T-helper 2 cell (primary cell): Measurements from ENCODE around the gene FIBP.

Experiments
- DNase-seq, 5 experiments: peaks; one replicate each; pipeline versions ENCODE4 v3.0.0 to v3.0.0-alpha.2; 2012 to 2022

FIBP gene

DNA sequence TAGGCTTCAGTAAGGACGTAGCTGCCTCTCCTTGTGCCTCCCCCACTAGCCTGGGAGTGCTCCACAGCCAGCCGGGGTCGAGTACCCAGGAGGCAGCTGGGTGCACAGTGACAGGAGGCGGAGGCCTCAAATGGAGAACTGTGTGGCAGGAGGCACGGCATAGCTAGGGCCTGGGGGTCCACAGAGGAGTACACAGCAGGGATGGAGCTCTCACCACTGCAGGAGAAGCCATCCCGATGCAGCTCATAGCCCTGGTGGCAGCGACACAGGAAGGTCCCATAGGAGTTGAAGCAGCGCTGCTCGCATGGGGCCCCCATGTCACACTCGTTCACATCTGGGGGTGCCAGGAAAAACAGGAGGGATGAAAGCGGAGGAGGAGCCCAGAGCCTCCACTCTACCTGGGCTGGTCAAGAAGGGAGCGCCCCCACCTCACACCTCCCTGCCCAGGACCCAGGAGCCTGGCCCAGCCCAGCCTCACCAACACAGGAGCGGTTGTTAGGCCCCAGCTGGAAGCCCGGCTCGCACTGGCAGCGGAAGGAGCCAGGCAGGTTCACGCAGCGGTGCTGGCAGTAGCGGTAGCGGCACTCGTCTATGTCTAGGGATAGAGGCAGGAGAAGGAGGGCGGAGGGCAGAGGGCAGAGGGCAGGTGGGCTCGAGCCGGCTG is 18.5 kb downstream of the FIBP start:
- DNase-seq, result no peak

DNA sequence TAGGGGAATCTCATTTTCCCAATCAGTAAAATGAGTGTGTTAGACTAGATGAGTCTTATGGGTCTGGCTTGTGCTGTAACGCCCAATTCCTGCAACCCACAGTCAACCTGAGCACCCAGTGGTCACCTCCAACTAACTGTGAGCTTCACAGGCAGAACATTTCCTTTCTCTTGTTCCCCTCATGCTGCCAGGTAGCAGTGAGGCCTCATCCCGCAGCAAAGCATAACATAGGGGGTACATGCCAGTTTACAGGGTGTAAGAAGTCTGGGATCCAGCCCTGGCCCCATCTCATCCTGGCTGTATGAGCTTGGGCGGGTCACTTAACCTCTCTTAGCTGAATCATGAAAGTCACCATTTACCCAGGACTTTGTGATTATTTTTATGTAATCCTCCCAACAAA is 19.4 kb downstream of the FIBP start:
- DNase-seq, result no peak

DNA sequence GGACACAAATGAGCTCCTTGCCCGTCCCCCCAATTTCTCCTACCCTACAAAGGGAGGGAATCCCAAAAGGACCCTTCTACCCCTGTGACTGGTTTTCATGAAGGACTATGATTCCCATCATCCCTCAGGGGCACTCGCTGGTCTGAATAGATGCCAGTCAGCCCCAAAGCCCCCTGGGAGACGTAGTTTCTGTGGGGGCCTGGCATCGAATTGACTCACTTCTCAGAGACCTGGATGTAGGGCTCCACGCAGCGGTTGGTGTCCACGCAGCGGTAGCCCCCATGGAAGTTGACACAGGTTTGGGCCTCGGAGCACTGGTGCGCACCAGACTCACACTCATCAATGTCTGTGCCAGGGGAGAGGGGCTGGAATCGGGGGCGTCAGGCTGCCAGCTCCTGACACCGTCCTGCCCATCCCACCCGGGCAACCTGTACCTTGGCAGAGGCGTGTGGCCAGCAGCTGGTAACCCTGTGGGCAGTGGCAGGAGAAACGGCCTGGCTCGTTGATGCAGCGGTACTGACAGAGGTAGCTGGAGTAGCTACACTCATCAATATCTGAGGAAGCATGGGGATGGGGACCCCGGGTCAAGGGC is 20.1 kb downstream of the FIBP start:
- DNase-seq, result peak in 1 of 5 experiments; percentile 50

DNA sequence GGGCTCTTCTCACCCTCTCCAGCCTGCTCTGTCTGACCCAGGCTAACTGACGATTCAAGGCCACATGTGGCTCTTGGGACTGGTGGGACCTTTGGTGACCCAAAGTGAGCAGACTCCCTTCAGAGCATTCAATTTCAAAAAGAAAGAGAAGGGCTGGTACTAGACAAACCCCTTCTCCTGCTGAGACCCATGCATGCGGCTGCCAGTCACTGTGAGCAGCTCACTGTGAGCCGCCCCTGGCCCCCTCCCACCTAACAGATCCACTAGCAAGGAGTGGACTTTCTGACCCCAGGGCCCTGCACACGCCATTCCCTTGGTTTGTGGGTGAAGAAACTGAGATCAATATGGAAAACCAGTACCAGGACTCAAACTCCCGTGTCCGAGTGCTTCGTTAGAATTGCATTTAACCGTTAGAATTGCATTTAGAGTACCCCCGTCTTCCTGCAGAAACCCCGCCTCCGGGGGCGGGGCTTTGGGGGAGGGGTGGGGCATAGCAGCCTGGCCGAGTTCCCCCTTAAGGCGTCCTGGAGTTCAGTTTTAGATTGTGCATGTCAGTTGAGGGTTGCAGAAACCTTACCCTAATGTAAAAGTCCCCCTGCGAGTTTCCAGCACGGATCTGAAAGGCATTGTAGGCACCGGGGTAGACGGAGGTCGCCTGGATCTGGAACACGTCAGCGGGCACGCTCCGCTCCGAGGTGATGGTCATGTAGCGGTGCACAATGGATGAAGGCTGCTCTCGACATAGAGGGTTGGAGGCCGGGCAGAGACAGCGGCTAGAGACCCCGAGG is 20.8 kb downstream of the FIBP start:
- DNase-seq, result no peak

DNA sequence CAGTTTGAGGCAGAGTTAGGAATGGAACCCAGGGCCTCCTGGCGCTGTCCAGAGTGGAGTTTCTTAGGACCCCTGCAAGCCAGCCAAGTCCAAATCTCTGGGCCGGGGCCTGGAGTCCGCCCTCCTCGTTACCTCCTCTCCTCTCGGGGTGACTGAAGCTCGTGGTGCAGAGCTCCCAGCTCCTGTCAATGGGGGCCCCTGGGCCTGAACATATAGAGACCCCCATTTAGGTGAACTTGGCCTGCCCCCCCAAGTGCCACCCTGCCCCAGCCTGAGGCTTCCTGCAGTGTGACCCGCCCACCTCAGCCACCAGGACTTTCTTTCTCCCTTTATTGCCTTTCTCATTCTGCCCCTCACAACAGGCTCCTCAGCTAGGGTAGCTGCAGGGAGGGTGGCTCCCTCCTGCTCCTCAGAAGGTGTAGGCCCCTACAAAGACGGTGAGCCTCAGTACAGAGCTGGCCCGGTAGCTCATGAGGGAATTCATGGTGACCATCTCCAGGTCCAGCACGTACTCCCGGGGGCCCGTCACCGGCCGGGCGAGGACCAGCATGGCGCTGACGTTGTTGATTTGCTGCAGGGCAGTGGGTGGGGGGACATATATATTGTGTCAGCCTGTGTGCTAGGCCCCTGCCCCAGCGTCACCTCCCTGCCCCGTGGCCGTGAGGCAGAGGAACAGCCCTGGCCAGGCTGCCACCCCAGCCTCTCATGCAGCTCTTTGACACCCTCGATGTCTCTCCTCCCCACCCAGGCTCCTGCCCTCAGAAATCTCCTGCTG is 21.6 kb downstream of the FIBP start:
- DNase-seq, result no peak

DNA sequence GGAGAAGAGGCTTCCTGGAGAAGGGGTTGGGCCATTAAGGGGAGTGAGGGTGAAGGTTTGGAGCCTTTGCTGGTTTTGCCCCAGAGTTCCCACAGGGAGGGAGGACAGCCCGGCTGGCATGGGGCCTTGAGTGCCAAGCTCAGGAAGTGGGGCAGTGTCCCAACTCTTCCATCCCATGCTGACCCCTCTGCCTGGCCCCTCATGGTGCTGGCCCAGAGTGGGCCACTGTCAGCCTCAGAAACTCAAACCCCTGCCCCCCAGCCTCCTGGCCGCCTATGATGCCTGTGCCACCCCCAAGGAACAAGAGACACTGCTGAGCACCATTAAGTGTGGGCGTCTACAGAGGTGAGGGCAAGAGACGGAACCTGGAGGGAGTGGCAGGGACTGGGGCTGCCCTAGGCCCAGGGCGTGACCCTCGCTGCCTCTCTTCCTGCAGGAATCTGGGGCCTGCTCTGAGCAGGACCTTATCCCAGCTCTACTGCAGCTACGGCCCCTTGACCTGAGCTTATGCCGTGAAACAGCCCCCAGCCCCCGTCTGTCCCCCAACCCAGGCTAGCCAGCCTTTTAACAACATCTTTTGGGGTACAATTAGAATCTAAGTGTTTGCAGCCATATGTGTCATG is 22.6 kb downstream of the FIBP start:
- no peak for DNase-seq

DNA sequence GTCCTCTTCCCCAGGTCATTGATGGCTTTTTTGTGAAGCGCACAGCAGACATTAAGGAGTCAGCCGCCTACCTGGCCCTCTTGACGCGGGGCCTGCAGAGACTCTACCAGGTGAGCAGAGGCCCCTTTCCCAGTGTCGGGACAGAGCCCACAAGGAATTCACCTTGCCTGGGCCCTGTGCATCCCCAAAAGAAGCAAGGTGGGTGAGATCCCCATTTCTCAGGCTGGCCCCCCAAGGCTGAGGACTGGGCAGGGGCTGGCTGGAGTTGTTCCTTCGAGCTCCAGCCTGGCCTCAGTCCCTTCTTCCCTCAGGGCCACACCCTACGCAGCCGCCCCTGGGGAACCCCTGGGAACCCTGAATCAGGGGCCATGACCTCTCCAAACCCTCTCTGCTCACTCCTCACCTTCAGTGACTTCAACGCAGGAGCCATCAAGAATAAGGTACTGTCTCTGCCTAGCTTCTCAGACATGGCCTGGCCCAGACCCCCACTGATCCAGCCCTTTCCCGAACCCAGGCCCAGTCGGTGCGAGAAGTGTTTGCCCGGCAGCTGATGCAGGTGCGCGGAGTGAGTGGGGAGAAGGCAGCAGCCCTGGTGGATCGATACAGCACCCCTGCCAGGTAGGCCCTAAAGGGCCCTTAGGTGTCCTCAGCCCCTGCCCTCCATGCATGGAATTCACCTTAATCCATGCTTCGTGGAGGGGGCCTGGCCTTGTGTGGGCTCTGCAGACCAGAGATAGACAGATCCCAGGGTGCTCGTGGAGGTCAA is 23.4 kb downstream of the FIBP start:
- no peak for DNase-seq

DNA sequence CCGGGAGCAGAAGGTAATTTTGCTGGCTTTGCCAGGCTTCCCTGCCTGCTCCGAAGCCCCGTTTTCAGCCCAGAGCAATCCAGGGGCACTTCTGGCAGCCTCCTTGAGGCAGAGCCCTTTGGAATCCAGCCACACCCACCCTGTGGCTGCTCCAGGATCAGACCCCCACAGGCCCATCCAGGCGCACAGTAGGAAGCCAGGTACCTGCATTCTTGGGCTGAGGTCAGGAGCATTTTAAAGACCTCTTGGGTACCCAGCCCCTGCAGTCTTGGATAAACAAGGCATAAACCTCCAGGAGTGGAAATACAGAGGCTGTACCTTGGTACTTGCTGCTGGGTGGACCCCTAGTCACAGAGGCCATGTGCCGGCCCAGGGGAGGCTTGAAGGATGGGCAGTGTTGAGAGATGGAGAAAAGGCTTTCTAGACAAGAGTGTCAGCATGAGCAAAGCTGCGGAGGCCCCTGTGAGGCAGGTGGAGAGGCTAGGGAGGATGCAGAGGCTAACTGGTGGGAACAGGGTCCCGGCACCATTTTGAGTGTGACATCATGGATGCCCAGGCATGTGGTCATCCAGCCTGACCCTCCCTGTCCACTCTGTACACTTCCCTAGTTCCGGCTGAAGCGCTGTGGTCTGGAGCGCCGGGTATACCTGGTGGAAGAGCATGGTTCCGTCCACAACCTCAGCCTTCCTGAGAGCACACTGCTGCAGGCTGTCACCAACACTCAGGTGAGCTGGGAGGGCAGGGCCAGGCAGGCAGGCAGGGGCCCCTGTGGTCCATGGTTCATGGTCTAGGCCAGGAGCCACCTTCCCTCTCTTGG is 24.2 kb downstream of the FIBP start:
- no peak for DNase-seq

DNA sequence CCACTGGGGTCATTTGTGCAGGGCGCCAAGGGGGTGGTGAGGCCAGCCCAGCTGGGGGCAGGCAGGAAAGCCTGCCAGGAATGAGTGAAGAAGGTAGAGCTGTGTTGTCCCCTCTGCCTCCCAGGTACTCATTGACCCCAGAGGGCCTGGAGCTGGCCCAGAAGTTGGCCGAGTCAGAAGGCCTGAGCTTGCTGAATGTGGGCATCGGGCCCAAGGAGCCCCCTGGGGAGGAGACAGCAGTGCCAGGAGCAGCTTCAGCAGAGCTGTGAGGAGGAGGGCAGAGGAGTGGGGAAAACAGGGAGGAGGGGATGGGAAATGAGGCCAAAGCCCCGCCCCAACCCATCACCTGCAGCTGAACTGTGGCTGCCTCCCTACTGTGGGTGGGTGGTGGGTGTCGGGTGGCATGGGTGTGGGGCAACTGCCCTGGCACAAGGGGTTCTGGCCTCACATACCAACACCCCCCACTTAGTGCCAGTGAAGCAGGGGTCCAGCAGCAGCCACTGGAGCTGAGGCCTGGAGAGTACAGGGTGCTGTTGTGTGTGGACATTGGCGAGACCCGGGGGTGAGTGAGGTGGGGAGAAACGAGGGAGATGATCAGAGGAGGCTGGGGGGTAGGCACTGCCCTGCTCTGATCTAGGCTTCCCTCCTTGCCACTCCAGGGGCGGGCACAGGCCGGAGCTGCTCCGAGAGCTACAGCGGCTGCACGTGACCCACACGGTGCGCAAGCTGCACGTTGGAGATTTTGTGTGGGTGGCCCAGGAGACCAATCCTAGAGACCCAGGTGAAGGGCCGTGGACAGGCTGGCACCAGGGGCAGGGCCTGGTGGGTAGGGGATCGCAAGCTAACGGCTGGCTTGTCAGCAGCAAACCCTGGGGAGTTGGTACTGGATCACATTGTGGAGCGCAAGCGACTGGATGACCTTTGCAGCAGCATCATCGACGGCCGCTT is 25.1 kb downstream of the FIBP start:
- DNase-seq, result no peak

DNA sequence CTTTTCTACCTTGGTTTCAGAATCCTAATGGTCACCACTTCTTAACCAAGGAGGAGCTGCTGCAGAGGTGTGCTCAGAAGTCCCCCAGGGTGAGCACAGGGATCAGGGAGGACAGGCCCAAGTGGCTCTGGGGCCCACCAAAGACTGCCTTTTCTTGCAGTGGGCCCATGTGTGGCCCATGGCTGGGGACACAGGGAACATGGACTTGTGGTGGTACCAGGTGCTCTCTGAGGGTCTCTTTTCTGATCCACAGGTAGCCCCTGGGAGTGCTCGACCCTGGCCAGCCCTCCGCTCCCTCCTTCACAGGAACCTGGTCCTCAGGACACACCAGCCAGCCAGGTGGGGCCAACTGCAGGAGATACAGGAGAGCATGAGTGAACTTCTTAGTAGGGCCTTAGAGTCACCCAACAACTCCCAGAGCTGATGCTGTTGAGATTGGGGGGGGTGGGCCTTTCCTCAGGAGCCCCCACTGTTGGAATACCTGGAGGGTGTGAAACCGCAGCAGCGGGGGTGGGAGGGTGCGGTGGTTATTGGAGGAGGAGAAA is 26.0 kb downstream of the FIBP start:
- DNase-seq, result no peak

DNA sequence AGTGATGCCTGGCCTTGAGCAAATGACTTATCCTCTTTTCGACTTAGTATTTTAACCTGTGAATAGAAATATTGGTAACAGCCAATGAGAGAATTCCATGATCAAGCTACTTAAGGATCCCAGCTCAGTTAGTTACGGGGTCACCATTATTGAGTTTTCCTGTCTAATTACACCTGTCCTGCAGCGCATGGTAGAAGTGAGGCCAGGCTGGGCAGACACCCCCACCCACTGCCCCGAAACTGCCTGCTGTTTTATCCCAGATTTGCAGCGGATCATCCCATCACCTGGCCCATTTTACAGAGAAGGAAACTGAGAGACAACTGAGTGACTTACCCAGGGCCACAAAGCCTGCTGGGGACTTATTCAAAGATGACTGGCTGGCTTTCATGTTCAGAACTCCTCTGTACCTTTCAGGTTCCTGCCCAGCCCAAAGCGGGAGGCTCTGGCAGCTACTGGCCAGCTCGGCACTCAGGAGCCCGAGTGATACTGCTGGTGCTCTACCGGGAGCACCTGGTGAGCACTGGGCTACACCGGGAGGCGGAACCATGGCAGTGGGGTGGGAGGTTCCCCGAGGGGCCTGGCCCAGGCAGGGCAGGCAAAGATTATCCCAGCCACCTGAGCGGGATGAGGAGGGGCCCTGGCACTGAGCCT is 26.6 kb downstream of the FIBP start:
- DNase-seq, result no peak

DNA sequence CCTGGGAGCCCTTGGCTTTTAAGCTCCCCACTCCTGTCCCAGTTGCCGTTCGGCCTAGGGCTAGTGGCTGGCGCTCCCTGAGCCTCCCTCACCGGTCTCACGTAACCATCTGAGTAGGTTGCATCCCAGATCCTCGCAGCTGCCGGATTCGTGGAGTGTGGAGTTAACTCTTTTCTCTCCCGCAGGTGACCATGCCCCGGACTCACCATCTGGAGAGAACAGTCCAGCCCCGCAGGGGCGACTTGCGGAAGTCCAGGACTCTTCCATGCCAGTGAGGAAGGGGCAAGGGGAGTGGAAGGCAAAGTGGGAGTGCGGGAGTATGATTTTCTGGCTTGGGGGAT is 27.1 kb downstream of the FIBP start:
- peak in 1 of 5 experiments; percentile 5 for DNase-seq

DNA sequence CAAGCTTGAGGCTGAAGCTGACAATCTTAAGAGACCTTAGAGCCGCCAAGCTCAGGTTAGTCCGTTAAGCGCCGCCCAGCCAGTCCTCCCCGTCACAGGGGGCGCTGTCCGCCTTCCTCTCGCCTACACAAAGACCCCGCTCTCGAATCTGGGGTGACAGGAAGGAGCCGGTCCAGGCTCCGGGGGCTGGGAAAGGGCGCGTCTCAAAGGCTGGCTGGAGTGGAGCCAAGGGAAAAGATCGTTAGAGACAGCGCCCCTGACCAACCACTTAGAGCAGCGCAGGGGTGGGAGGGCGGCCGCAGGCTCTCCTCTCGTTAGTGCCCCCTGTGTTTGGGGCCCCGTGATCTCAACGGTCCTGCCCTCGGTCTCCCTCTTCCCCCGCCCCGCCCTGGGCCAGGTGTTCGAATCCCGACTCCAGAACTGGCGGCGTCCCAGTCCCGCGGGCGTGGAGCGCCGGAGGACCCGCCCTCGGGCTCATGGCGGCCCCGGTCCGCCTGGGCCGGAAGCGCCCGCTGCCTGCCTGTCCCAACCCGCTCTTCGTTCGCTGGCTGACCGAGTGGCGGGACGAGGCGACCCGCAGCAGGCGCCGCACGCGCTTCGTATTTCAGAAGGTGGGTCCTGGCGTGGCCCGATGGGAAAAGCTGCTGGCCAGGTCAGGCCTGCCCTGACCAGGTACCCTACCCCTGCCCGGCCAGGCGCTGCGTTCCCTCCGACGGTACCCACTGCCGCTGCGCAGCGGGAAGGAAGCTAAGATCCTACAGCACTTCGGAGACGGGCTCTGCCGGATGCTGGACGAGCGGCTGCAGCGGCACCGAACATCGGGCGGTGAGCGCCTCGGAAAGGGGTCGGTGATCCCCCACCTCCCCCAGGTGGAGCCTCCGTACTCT is 27.8 kb downstream of the FIBP start, which contains the start of gene MUS81:
Gene MUS81 (plus strand): TSS at position 156 of the 887 bp plus-strand sequence. CDS start 321 bp downstream, at position 477.
- peak; percentile 90 to 97 (median 92) for DNase-seq

DNA sequence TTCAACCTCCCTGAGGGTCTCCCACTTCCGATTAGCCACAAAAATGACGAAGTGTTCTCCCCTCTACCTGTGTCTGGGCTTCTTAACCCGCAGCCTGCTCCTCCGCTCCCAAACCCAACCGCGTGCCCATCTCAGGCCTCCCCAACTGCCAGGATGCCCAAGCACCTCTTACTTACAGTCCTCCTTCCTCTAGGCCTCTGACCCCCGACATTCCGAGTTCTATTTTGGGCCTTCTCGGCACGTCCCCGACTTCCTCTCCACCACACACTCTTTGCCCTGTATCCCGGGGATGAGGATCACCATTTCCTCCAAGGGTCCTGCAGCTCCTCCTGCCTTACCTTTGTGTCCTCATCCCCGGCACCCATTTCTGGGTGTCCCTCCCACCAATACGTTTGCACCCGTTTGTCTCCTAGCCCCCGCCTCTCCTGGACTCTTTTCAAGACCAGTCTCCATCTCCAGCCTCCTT is 28.4 kb downstream of the FIBP start:
- DNase-seq, result no peak

DNA sequence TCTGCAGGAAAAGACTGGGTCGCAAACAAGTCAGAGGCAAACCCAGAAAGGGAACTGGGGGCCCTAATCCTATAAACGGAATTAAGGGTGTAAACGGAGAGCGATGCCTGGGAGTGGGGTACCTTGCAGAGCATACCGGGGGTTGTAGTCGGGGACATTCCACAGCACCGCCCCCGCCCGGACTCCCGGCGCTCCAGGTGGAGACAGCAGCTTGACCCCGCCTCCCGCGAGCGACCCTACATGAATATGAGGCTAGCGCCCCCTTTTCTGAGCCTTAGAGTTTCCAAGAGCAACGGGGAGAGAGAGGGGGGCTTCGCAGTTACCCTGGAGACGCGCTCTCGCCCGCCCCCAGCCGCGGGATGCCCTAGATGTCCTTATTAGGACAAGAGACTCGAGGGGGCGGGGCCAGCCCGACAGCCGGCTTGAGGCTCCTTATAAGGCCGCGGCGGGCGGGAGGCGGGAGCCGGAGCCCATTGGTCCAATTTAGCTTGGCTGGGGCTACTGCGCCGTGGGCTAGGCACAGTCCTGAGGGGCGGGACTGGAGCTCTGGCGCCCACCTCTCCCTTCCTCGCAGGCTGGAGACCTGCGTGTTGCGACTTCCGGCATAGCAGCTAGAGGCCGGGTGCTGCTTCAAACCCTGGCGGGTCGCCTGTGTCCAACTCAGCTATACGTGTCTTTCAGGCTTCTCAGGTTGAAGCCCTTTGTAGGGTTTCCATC is 29.0 kb downstream of the FIBP start:
- DNase-seq, result peak; percentile 94 to 99 (median 96)

DNA sequence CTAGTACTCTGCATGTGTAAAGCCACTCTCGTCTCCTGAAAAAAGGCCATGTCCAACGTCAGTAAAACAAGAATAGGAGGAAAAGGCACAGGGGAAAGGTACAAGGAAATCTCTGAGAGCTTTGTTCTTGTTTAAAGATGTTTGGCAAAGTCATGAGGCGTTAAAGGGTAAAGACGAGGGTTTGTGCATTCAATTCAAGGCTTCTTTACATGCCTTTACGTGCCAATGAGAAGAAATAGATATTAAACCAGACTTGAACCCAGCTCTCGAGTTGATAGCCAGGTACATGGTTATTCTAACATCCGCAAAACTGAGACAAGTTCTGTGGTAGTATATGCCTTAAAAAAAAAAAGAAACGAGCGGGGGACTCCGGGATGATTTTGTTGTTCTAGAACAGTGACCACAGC is 29.6 kb downstream of the FIBP start:
- DNase-seq, result no peak
